ENCODE data around the gene UPF3A.

The UPF3A gene

DNA sequence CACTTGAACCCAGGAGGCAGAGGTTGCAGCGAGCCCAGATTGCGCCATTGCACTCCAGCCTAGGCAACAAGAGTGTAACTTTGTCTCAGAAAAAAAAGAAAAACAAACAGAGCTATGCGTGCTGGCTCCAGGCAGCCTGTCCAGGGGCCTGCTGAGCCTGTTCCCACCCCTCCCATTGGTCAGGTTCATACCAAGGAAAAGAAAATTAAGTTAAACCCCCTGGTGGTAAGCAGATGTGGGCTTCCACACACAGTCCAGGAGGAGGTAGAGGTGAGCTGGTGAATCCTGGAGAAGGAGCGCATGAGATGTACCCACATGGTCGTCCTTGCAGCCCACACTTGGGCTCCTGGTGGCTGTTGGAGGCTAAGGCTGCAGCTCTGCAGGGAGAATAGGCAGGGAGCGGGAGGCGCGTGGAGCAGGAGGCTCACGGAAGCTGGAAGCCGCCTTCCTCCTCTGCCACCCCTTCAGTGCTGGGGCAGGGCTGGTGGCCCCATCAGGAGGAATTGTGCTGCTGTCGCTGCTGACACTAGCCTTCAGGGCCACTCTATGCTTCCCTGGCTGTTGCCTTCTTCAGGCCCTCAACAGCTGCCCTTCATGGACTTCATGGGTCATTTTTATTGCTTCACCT is 22.4 kb downstream of the UPF3A start:
- no peak for DNase-seq

DNA sequence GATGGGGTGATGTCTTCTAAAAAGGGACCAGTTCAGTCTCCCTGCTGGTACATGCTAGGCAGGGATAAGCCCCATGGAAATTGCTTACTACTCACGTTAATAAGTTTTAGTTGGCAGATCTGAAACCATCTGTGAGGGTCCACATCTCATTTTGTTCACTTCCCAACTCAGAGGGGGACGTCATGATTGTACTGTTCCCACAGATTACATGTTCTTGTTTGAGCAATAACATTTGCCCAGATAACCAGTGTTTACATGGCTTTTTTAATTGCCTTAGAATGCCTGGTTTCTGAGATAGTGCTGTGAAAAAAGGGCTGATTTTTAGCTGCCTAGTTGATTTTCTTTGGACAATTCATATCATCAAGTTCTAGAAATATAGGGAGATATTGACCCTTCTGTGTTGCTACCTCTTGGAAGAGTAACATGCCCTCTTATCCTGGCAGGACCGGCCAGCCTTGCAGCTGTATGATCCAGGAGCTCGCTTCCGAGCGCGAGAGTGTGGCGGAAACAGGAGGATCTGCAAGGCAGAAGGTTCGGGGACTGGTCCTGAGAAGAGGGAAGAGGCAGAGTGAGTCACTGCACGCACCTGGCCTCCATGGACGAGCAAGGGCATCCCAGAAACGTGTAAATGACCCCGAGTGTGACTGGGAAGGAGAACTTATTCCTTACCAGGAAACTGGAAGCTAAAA is 23.1 kb downstream of the UPF3A start:
- DNase-seq: no peak

DNA sequence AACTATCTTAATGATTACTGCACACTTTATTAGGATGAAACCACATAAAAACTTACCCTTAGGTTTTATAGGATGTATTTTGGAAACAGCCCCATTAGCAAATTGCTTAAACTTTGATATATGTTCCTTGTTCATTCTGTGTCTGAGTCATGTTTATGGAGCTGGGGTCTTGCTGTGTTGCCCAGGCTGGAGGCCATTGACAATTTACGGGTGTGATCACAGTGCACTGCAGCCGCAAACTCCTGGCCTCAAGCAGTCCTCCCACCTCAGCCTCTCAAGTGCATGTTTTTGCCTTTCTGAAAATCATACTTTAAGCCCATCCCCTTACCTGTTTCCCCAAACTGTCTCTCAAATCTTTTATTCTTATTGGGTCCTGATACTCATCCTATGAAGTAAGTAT is 27.7 kb downstream of the UPF3A start:
- no peak for DNase-seq

DNA sequence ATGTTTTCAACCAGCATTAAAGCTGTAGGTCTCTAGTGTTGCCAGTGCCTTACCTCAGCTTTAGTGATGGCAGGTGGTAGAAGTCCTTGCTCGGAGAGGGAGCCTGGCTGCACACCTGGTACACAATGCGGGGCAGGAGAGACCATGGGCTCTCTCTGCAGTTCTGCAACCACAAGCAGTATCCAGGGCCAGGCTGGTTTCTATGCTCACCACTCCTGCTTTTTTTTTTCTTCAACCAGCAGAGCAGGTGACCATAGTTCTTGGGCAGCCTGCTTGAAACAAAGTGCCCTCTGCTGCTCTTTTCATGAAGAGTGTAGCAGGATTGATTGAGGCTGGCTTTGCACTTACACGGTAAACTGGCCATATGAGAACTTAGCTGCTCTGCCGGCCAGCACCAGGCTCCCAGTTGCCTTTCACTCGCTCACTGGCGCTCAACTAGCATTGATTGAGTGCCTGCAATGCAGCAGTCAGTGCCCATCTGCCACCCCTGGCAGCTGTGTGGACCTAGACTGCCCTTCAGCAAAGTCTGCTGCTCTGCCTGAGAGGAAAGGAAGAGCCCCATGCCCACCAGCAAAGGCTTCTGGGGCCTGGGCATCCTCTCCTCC is 28.5 kb downstream of the UPF3A start:
- DNase-seq: no peak

- no peak for DNase-seq
Observed at GRCh38 chr13:114310956-114311355, 29.6 kb downstream of the UPF3A start.

DNA sequence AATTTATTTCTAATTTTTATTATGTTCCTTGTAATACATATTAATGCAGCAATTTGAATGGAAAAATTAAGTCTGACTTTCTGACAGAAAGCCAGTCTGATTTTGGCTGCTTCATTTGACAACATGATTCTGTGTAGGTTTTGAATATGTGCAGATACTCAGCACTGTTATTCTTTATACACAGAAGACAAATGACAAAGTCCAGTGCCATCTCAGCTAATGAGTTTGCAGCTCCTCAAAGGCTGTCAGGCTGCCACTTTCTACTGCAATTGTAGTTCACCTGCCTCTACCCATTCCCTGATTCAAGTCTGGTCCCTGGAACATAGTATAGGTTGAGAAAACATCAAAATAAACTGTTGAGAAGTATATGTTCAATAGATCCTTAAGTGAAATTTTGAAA is 30.0 kb downstream of the UPF3A start:
- no peak for DNase-seq

- DNase-seq: no peak
Observed at GRCh38 chr13:114311908-114312307, 30.5 kb downstream of the UPF3A start.

DNA sequence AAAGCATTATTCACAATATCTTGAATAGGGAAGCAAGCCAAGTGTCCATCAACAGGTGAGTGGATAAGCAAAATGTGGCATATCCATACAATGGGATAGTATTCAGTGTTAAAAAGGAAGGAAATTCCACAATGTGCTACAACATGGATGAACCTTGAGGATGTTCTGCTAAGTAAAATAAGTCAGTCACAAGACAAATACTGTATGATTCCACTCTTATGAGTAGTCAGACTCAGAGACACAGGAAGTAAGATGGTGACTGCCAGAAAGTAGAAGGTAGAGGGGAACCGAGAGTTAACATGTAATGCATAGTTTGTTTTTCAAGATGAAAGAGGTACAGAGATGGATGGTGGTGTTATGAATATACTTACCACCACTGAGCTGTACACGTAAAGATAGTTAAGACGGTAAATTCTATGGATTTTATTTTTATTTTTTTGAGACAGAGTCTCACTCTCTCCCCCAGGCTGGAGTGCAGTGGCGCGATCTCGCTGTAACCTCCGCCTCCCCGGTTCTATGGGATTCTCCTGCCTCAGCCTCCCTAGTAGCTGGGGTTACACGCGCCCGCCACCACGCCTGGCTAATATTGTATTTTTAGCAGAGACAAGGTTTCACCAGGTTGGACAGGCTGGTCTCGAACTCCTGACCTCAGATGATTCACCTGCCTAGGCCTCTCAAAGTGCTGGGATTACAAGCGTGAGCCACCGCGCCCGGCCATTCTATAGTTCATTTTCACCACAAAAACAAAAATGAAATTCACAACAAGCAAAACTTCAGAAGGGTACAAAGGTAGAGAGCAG is 31.9 kb downstream of the UPF3A start:
- no peak for DNase-seq

- DNase-seq: peak; percentile 71 to 98 (median 90)
Observed at GRCh38 chr13:114314074-114314912, 32.9 kb downstream of the UPF3A start, which contains the start of gene CHAMP1. Gene CHAMP1 (plus strand): TSS chr13:114314503. CDS start chr13:114323843, 9,340 bp downstream.

DNA sequence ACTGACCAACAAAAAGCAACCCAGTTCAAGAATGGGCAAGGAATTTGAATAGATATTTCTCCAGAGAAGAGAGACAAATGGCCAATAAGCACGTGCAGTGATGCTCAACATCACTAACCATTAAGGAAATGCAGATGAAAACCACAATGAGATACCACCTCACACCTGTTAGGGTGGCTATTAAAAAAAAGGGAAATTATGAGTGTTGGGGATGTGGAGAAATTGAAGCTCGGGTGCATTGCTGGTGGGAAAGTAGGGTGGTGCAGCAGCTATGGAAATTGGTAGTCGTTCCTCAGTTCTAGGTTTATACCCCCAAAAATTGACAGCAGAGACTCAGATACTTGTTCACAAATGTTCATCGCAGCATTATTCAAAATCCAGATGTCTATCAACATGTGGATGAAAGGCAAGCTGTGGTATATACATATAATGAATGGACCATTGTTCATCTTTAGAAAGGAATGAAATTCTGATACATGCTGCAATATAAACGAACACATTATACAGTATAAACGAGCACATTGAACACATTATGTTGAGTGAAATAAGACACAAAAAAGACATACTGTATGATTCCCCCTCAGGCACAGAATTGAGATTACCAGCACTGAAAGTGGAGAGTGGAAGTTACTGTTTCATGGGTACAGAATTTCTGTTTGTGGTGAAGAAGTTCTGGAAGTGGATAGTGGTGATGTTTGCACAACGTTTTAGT is 33.8 kb downstream of the UPF3A start:
- no peak for DNase-seq

GRCh38 chr13:114318624-114319023 is 37.2 kb downstream of the UPF3A start:
- DNase-seq: no peak

DNA sequence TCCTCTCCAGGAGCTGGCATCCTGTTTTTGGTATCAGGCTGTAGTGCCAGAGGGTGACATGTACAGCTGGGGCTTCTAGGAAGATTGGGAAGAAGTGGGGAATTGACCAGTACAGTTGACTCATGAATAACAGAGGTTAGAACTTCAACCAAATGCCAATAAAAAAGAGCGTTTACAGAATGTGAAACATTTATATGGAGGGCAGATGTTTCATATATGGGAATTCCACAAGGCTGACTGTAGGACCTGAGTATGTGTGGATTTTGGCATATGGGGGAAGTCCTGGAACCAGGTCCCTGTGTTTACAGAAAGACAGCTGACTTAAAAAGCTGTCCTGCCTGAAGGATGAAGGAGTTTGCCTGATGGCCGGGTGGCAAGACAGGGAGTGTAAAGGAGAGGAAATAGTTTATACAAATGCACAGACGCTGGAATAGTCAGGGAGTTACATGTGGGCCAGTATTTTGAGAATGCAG is 38.1 kb downstream of the UPF3A start:
- DNase-seq: no peak

DNA sequence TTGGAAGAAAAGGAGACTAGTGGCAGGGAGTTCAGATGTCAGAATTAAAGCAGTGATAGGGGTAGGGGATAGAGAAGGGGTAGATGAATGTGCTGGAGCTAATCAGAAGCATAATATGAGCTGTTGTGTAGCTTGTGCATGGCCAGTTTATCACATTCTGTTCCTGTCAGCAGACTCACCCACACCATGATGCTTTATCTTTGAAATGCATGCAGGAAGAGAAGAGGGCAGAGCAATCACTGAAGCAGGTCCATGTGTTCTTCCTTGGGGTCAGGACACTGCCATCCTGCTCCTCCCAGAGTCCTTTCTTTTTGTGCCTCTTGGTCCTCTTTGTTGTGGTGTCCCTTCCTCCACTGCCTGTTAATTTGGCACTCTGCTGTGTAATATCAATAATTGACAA is 38.7 kb downstream of the UPF3A start:
- DNase-seq: no peak

DNA sequence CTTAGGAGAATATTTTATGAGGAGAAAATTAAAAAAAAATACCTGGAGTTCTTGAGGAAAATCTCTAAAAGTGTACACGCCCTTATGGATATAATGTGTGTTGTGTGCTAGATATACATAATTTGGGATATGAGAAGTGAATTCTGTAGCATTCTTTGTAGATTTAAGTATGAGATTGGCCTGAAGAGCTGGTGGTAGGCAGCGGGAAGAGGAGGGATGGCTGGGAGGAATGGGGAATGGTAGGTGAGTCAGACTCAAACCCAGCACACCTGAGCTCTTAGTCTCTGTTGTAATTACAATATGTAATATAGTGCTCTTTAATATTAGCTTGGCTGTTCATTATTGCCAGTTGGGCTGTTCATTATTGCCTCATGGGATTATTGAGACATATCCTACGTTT is 39.9 kb downstream of the UPF3A start:
- no peak for DNase-seq

DNA sequence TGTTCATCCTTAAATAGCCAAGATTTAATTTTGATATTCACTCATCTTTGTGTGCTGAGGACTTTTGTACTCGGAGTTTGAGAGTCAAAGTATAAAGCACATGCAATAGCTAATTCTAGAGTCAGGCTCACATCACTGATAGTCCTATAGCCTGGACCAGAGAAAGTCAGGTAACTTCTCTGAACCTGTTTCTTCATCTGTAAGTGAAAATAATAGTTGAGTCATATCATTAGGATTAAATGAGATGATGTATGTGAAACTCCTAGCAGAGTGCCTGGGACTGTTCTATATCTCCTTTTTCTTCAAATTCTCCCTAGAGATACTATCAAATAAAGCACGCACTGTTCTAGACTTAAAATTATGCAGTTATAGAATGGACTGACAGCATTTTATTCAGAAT is 41.9 kb downstream of the UPF3A start:
- no peak for DNase-seq

DNA sequence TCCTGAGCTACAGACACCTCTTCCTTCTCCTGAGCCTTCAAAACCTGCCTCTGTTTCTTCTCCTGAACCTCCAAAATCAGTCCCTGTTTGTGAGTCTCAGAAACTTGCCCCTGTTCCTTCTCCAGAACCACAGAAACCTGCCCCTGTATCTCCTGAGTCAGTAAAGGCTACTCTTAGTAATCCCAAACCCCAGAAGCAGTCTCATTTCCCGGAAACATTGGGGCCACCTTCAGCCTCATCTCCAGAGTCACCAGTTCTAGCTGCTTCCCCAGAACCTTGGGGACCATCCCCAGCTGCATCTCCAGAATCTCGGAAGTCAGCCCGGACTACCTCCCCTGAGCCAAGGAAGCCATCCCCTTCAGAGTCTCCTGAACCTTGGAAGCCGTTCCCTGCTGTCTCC is 42.9 kb downstream of the UPF3A start:
- no peak for DNase-seq

DNA sequence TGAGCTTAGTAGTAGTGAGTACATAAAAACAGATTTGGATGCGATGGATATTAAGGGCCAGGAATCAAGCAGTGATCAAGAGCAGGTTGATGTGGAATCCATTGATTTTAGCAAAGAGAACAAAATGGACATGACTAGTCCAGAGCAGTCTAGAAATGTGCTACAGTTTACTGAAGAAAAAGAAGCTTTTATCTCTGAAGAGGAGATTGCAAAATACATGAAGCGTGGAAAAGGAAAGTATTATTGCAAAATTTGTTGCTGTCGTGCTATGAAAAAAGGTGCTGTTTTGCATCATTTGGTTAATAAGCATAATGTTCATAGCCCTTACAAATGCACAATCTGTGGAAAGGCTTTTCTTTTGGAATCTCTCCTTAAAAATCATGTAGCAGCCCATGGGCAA is 44.3 kb downstream of the UPF3A start:
- no peak for DNase-seq

- DNase-seq: no peak
Observed at GRCh38 chr13:114328034-114328433, 46.6 kb downstream of the UPF3A start.

DNA sequence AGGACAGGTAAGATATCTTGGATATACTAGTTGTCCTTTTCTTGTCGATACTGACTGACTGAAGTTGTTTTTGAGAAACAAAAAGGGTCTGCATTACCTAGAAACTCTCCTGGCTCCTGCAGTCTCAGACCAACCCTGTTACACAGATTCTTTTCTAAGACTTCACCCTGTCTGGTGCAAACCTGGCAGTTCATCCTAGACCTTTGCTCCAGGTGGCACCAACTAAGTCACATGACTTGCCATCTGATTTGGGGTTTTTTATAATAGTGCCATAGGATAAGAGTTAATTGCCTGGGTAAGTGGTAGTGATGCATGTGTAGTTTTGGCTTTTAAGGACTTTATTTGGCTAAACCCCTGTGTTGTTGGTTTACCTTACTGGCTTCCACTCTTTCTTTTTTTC is 47.2 kb downstream of the UPF3A start:
- no peak for DNase-seq

DNA sequence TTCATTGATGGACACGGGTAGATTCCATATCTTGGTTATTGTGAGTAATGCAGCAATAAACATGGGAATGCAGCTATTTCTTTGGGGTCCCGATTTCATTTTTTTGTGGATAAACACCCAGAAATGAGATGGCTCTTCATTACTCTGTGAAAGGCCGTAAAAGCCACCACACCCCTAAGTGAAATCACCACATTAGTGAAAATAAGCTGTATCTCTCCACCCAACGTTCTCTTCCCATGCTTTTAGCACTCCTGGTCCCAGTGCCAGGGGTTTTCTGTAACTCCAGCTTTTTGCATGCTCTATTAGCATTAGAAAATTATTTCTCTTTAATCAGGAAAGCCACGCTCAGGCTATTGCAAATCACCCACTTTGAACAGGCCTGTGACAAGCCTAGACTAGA is 48.7 kb downstream of the UPF3A start:
- DNase-seq: no peak

All from amygdala (tissue), 56 donors.